GM10266 (cell line): ENCODE data around the gene SGSH.
"Not testable (repeated sequence)": the region's sequence is repeated elsewhere in the genome, so short reads cannot be mapped to it uniquely, and the experiment has no call there.

Experiments used
- DNase-seq: peaks from one replicate; pipeline ENCODE4 v3.0.0; 2012; ENCODE audit errors: extremely low spot score
- CTCF ChIP-seq: IDR thresholded peaks from 2 replicates; pipeline ENCODE4 v1.5.1; 2012; ENCODE audit warnings: mild to moderate bottlenecking, low read depth; ENCODE audit not compliant: control insufficient read depth, insufficient read depth; ENCODE audit errors: missing control alignments

The SGSH gene

DNA sequence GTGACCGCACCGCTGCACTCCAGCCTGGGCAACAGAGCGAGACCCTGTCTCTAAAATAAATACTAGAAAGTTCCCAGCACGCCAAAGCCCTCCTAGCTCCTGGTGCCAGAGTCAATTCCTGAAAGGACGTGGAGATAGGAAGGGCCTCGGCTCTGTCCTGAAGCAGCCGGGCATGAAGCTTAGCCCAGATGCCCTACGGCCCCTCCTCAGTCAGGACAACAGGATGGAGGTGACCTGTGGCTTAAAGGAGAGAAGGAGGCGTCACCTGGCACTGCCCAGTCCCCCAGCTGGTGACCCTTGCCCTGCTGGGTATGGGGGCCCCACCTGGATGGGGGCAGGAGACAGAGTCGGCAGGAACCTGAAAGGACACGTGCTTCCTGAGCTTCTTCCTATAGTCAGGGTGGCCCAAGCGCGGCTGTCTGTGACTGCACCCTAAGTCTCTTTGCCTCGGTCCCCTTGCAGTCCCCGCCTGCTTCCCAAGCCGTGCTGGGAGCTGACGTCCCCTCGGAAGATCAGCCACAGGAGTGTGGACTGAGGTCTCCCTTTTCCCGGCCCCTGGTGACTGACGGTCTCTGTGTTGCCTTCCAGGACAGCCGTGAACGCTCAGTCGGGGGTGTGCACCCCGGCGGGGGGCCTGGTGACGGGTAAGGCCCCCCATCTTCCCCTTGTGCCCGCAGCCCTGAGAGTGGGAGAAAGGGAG, 25.6 kb upstream of the SGSH start:
- TF ChIP-seq CTCF: no peak
- no peak for DNase-seq

DNA sequence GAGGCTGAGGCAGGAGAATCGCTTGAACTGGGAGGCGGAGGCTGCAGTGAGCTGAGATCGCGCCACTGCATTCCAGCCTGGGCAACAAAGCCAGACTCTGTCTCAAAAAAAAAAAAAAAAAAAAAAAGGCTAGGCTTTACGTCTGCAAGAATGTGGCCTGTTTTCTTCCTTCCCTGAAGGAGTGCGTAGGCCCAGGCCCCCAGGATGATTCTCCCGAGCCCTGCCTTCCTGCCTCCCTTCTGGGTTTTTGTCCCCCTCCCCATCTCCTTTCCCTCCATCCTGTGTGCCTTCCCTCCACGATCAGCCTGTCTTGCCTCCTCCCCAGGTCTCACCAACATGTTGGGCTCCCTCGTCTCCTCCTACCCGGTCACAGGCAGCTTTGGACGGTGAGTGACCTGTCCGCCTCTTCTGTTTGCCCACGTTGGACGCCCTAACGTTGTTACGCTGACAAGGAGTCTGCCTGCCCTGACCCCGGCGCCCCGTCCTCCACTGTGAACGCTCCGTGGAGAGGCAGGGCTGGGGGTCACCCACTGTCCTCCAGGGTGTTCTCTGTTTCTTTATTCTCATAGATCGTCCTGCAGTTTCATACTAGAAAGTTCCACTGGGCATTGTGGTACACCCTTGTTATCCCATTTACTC, 24.9 kb upstream of the SGSH start:
- no peak for DNase-seq
- no peak for TF ChIP-seq CTCF

DNA sequence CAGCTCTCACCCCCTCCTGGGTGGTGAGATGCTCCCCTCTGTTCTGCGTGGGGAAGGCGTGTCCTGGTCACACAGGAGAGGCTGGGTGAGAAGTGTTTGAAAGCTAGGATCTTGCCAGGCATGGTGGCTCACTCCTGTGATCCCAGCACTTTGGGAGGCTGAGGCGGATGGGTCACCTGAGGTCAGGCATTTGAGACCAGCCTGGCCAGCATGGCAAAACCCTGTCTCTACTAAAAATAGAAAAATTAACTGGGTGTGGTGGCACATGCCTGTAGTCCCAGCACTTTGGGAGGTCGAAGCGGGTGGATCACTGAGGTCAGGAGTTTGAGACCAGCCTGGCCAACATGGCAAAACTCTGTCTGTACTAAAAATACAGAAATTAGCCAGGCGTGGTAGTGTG, 24.3 kb upstream of the SGSH start:
- not testable (repeated sequence) for DNase-seq

- DNase-seq: no peak
Observed at GRCh38 chr17:80243526-80244433, 23.6 kb upstream of the SGSH start.

DNA sequence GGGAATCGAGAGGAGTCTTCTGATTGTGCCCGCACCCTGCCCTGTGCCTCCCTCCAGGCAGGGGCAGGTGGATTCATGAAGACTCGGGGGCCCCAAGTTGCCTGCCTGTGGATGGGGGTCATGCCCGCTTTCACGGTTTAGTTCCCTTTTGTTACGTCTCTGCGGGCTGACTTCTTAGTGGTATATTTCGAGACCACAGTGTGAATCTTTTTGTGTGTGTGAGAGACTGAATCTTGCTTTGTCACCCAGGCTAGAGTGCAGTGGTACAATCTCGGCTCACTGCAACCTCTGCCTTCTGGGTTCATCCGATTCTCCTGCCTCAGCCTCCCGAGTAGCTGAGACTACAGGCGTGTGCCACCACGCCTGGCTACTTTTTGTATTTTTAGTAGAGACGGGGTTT, 22.4 kb upstream of the SGSH start:
- DNase-seq: no peak
- TF ChIP-seq CTCF: no peak

More at GRCh38 chr17:80243526-80244433, 23.6 kb upstream of the SGSH start:
- no peak for TF ChIP-seq CTCF

DNA sequence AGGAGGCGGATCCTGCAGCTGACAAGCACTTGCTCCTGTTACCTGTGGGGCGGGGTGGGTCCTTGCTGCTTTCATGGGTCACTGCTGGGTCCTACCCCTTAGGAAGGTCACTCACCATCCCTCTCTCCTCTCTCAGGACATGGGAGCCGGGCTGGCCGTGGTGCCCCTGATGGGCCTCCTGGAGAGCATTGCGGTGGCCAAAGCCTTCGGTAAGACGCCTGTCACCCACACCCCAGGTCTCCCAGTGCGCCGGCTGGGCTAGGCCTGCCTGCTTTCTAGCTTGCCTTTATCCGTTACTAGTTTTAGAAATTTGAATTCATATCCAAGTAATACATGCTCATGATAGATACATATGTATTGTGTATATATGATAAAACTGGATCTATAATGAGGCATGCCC, 17.3 kb upstream of the SGSH start:
- TF ChIP-seq CTCF: no peak
- DNase-seq: no peak

DNA sequence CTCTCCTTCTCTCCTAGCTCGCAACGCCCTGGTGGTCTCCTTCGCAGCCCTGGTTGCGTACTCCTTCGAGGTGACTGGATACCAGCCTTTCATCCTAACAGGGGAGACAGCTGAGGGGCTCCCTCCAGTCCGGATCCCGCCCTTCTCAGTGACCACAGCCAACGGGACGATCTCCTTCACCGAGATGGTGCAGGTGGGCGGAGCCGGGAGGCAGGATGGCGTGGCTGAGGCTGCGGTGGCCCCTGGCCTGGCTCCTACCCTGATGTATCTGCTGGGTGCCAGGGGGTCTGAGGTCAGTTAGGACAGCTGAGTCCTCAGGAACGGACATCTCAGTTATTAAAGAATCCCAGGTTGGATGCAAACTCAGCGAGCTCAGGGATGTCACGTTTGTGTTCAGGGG, 16.8 kb upstream of the SGSH start:
- no peak for TF ChIP-seq CTCF
- DNase-seq: no peak
